HL-60/S4 treated with retinoic acid at 250 ng/mL for 4 days and 3 days (cell line): ENCODE data around the gene UNC13B.

ENCODE experiments used
- in situ Hi-C: fragments of 300-500 bp; cut with MboI; formaldehyde crosslinking; loops from 2 replicates; pipeline ENCODE4 v1.7.0; 2022; ENCODE audit warnings: low sequenced_read_pairs

The UNC13B gene

DNA sequence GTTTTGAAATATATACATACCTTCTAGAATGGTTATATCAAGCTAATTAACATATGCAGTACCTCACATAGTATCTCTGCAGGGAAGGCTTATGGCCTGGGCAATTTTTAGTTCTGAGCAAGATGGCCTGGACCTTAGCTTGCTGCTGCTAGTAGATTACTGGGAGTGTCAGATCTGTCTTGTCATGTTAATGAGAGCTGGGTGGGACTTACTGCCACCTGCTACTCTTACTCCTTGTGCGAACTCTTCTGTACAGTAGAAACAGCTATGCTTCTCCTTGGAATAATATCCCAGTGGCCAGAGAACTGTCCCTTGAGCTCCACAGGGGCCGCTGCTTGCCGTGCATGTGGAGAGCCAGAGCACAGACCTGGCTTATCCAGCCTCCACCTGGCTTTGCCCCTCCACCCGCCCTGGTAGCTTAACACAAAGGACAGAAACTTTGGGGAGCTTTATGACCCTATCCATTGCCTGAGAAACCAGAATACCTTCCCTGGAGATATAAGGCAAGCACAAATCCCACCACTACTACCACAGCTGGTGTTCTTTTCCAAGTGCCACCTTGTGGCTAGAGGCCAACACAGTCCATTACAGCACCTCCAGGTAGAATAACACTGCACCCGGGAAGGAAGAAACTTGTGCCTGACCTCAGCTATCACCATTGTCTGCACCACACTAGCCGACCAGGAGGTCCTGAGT is 253.7 kb downstream of the UNC13B start:
- in situ Hi-C loops, result no loop called here

DNA sequence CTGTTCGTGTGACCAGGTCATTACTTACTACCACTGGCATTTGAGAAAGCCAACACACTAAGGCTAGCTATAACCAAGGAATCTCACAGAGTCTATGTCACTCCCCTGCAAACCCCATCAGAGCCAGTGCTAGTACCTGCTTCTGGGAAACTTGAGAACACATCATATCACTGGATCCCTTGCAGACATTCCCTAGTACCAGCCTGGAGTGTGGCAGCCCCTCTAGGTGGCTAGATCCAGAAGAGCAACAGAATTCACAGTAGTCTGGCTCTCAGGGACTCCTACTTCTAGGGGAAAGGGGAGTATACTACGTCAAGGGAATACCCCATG is 254.3 kb downstream of the UNC13B start:
- in situ Hi-C loops, result no loop called here

DNA sequence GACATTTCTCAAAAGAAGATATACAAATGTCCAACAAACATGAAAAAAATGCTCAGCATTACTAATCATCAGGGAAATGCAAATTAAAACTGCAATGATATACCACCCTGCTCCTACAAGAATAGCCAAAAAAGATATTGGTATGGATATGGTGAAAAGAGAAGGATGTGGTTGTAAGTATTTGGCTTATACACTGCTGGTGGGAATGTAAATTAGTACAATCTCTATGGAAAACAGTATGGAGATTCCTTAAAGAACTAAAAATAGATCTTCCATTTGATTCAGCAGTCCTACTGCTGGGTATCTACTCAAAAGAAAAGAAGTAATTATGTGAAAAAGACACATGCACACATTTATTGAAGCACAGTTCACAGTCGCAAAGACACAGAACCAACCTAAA is 260.5 kb downstream of the UNC13B start:
- in situ Hi-C loops, result no loop called here

DNA sequence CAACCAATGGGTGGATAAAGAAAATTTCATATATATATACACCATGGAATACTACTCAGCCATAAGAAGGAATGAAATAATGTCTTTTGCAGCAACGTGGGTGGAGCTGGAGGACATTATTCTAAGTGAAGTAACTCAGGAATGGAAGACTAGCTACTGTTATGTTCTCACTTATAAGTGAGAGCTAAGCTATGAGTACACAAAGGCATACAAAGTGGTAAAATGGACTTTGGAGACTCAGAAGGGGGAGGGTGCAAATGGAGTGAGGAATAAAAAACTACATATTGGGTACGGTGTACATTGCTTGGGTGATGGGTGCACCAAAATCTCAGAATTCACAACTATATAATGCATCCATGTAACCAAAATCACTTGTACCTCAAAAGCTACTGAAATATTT is 260.9 kb downstream of the UNC13B start:
- in situ Hi-C loops, result no loop called here

DNA sequence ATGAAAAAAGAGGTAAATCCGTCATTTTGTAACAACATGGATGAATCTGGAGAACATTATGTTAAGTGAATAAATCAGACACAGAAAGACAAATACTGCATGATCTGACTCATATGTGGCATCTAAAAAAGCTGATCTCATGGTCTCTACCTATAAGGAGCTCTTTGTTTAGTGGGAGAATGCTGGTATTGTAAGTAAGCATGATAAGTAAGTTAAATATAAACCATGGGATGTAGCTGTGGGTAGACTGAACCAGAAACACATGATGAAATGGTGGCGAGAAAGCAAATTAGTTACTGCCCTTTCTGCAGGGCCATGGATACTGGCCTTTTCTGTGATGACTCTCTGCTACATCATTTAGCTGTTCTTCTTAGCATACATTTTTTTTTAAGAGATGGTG is 261.7 kb downstream of the UNC13B start:
- in situ Hi-C loops, result no loop called here

DNA sequence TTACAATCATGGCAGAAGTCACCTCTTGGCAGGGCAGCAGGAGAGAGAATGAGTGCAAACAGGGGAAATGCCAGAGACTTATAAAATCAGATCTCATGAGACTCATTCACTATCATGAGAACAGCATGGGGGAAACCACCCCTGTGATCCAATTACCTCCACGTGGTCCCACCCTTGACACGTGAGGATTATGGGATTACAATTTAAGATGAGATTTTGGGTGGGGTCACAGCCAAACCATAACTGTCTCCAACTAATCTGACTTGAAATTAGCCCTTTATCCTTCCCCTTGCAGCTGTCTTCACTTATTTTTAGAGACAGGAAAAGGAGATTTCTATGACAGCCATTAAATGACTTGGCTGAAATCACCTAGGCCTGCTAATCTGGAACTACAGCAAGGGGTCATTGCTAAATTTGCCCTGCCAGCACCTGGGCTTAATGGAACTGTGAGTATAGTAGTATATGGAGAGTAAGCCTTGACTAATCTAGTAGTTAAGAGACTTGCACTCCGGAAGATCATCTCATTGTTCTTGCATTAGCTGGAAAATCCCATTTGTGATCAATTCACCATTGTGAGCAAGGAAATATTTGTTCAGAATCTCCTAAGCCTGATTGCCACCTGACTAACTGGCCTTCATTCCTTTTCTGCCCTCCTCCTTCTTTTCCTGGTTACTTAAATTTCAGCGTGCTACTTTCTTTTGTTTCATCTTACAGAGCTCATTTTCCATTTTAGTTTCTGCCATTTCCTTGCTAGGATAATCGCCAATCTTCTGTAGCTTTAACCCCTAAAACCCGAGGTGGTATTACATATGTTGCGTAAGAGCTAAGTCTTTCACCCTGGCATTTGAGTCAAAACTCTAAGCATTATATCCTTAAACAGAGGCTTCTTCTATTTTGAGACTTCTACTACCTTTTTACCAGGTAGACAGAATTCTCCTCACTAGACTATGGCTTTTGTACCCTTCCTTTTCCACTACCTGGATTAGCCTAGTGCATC is 262.8 kb downstream of the UNC13B start:
- in situ Hi-C loops, result no loop called here

DNA sequence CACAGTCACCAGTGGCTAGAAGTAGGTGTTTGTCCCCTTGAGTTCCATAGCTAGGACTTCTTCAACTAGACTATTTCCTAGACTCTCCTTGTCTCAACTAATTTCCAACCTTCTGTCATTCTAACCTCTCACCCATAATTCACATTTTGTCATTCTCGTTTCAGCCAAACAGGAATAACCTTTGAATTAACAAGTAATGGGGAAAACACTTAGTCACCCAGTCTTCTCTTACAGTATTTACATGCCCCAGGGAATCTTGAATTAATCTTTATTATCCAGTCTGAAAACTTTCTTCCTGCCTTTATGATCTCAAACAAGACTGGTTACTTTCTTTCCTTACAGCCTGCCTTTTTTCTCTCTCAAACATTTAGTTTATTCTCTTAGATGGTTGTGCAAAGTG is 264.8 kb downstream of the UNC13B start:
- in situ Hi-C loops, result no loop called here

DNA sequence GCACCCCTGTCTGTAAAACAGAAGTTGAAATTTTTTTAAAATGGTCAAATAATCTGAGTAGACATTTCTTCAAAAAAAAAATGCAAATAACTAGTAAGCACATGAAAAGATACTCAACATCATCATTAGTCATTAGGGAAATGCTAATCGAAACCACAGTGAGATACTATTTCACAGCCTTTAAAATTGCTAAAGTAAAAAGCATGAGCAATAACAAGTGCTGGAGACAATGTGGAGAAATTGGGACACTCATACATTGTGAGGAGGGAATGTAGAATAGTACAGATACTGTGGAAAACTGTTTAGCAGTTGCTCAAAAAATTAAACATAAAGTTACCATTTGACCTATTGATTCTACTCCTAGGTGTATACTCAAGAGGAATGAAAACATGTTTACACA is 269.7 kb downstream of the UNC13B start:
- in situ Hi-C loops, result no loop called here

DNA sequence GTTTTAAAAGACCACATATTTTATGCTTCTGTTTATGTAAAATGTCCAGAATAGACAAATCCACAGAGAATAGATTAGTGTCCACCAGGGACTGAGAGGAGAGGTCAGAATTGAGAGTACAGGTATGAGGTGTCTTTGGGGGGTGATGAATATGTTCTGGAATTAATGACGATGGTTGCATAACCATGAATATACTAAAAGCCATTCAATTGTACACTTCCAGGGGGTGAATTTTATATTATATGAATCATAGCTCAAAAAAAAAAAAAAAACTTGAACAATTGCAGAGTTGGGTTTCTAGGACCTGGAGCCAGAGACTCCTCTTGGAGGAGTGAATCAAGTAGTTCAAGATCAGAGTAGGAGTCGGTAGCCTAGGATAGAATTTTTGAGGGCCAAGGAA is 270.3 kb downstream of the UNC13B start:
- in situ Hi-C loops, result no loop called here

DNA sequence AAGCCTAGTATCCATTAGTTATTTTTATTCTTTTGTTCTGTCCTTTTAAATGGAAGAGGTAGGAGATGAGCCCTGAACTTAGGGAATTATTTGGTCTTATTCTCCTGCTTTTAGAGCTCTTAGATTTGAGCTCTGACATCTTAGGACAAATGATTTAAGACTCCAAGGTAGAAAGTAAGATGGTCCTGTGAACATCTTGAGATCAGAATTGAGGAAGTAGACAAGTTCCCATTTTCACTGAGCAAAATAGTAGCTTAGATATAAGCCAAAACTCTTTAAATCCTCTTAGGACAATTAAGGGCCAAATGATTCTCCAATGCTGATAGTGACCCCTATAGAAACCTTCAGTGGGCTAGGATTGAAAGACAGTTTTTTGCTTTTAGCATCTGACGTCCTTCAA is 275.1 kb downstream of the UNC13B start:
- in situ Hi-C loops, result no loop called here

DNA sequence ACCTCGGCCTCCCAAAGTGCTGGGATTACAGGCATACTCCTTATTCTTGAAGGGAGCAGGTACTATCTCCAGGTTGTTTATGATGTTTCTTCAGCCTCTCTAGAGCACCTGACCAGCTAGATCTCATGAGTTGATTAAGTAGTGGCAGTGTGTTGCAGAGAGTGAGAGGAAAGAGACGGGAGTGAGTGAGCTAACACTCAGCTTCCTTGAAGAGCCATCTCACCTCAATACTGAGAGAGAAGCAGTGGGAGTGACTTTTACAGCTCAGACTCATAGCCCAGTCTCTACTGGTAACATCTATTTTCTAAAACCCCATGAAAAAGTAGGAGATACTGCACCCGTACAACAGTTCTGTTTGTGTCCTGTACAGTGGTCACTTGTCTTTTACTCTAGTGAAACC is 284.2 kb downstream of the UNC13B start:
- in situ Hi-C loops, result no loop called here

DNA sequence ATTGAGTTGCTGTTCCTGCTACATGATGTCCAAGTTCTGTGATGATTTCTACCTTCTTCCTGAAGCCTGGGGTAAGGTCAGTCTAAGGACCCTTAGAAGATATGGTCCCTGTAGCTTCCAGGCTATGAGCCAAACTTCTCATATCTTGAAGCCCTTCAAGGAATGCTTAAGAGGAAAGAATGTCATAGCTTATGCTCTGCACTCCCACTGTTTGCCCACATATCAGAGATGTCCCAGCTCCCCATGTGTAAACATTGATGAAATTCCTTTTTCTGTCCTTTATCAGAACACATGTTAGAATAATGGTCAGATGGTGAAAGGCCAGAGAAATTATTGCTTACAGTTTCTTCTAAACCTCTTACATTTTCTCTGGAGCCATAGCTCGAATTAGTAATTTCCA is 286.7 kb downstream of the UNC13B start:
- in situ Hi-C loops, result no loop called here

DNA sequence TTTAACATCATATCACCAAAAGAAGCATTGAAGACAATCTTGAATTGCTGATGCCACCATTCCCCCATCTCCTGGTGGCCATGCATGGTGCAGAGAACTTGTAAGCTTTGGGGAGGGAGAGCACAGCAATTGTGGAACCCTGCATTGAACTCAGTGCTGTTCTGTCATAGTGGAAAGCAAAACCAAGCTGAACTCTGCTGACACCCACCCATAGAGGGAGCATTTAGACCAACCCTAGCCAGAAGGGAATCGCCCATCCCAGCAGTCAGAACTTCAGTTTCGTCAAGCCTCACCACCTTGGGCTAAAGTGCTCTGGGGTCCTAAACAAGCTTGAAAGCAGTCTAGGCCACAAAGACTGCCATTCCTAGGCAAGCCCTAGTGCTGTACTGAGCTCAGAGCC is 290.7 kb downstream of the UNC13B start:
- in situ Hi-C loops, result no loop called here

DNA sequence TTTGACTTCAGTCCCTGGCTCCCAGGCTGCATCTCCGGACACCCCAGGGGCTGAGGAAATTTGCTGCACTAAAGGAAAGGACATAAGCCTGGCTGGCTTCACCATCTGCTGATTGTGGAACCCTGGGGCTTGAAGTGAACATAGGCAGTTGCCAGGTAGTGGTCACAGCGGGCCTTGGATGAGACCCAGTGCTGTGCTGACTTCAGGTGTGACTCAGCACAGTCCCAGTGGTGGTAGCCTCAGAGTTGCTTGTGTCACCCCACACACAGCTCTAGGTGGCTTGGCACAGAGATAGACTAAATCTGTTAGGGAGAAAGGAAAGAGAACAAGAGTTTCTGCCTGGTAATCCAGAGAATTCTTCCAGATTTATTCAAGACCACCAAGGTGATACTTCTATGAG is 292.0 kb downstream of the UNC13B start:
- in situ Hi-C loops, result no loop called here
